GM19452 (cell line): Measurements from ENCODE around the gene XKR7.
"Not testable (repeated sequence)": the region's sequence is repeated elsewhere in the genome, so short reads cannot be mapped to it uniquely, and the experiment has no call there.

Experiments
- ATAC-seq: cut with Tn5 transposase; IDR thresholded peaks from one replicate; pipeline ENCODE4 v1.9.1; 2021; ENCODE audit not compliant: unreplicated experiment

Gene XKR7

DNA sequence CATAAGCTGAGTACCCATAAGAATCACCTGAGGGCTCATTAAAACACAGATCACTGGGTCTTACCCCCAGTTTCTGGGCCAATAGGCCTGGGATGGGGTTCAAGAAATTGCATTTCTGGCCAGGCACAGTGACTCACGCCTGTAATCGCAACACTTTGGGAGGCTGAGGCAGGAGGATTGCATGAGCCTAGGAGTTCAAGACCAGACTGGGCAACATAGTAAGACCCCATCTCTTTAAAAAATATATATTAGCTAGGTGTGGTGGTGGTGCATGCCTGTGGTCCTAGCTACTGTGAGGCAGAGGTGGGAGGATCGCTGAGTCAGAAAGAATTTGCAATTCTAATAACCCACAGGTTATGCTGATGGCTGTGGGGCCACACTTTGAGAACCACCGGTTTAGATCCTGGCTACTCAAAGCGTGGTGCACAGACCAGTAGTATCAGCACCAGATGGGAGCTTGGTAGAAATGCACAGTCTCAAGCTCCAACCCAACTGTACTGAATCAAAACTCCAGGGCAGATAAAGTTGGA lies 44.3 kb downstream of the XKR7 start:
- no peak for ATAC-seq

DNA sequence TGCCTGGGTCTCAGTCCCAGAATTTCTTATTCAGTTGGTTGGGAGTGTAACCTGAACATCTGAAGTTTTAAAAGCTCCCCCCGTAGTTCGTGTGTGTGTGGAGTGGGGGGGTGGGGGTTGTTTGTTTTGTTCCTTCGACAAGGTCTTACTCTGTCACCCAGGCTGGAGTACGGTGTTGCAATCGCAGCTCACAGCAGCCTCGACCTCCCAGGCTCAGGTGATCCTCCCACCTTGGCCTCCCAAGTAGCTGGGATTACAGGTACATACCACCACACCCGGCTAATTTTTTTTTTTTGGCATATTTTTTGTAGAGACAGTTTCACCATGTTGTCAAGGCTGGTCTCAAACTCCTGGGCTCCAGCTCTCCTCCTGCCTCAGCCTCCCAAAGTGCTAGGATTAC lies 45.4 kb downstream of the XKR7 start:
- ATAC-seq: no peak

DNA sequence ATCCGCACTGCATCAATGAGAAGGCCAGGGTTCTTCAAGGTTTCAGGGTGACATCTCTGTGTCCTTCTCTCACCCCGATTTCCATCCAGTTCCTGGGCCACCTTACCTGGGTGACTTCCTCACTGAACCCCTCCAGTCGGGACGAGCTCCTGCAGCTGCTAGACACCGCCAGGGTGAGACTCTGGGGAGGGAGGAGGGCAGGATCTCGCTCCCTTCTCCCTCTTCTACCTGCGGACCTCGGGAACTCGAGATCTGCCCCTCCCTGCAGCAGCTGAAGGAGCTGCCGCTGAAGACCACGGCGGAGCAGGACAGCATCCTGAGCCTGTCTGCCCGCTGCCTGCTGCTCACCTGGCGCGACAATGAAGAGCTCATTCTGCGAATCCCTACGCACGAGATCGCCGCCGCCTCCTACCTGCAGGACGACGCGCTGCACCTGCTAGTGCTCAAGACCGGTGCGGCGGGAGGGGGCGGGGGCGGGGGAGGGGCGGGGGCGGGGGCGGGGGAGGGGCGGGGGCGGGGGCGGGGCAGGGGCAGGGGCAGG lies 49.8 kb downstream of the XKR7 start:
- ATAC-seq: no peak

DNA sequence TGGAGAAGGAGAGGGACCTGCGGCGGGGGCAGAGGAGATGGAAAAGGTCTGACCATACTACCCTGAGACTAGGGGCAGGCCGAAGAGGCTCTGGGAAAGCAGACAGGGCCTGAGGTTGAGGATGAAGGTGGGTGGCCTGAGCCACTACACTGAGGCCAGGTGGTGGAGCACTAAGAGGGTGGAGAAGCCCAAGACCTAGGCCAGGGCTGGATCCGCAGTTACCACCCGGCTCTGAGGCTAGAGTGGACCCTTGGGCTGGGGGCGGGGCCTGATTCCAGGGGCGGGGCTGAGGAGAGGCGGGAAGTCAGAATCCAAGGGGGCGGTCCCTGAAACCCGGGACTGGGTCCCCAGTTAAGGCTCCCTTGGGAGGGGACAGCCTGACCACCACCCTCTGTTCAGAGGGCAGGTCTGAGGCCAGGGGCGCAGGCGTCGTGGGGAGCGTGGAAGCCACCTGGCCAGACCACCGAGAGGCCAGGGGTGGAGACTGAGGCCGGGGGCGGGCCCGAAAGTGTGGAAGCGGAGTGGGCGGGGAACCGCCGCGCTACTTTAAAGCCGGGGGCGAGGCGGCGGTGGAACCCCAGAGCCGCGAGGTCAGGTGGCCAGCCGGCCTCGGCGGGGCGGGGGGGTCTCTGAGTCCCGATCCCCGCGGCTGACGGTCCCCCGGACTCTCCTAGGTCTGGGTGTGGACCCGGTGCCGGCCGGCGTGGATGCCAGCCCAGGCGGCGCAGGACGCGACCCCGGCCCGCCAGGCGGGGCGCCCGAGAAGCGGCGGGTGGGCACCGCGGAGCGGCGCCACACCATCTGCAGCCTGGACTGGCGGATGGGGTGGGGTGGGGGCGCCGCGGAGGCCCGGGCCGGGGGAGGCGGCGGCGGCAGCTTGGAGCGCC lies 50.6 kb downstream of the XKR7 start:
- ATAC-seq: no peak

DNA sequence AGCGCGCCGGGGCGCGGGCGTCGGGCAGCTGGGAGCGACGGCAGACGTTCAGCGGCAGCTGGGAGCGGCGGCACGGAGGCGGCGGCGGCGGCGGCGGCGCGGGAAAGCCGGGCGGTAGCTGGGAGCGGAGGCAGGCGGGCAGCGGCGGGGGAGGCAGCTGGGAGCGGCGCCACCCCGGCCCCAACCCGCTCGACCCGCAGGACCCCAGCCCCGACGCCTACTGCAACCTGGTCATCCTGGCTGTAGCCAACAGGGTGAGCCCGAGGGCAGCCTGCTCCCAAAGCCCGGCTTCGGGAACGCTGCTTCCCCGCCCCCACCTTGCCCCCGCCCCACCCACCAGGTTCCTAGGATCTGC lies 51.2 kb downstream of the XKR7 start:
- no peak for ATAC-seq

DNA sequence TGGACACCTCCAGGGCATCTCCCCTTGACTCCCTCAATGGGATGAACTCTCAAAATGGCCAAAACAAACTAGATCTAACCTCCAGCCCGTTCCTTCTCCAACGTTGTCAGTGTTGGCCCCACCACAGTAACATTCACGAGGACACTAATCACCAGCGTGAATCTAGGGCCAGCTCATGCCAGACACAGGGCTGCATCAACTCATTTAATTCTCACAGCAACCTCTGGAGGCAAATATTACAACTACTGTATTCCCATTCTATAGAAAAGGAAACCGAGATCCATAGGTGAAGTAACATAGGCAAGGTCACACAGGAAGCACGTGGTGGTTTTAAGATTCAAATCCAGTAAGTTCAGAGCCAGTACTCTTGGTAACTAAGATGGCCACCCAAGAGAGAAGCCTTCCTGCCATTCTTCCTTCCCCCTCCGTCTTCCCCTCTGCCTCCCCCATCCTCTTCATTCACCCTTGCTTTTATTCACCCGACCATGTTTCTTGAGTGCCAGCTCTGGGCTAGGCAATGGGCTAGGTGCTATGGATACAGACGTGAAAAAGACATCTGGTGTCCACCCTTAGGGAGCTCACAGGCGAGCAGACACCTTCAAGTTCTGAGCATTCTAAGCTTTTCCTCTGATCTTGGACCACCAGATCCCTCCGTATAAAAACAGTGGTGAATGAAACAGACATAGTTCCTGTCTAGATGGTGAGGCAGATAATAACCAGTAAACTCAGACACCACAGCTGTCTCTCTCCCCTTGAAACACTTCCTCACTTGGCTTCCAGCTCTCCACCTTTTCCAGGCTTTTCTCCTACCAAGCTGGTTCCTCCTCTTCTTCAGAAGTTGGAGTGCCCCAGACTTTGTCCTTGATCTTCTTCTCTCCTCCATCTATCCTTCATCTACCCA lies 51.9 kb downstream of the XKR7 start:
- no peak for ATAC-seq

DNA sequence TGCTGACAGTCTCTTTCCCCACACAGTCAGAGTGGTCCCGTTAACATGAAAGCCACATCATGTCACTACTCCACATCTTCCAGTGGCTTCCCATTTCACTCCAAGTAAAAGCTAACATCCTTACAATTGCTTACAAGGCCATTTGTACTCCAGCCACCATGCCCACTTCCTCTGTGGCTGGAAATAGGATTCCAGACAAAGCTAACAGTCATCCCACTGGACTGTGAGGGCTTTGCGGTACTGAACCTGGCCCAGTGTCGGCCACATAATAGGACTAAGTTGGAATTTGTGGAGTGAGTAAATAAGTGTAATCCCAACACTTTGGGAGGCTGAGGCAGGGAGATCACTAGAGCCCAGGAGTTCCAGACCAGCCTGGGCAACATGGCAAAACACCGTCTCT lies 53.1 kb downstream of the XKR7 start:
- no peak for ATAC-seq

DNA sequence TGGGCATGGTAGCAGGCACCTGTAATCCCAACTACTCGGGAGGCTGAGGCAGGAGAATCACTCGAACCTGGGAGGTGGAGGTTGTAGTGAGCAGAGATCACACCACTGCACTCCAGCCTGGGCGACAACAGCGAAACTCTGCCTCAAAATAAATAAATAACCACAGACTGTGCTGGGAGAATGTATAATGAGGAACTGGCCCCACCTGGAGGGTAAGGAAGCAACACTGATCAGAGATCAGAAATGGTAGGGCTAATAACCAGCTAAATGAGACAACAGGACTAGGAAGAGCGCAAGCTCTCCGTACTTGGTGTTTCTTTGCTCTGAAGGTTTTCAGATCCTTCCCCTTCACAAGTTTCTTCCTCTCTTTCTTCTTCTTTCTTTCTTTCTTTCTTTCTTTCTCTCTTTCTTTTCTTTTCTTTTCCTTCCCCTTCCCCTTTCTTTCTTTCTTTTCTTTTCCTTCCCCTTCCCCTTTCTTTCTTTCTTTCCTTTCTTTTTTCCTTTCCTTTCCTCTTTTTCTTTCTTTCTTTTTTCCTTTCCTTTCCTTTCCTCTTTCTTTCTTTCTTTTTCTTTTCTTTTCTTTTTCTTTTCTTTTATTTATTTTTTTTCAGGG lies 56.8 kb downstream of the XKR7 start:
- no peak for ATAC-seq

DNA sequence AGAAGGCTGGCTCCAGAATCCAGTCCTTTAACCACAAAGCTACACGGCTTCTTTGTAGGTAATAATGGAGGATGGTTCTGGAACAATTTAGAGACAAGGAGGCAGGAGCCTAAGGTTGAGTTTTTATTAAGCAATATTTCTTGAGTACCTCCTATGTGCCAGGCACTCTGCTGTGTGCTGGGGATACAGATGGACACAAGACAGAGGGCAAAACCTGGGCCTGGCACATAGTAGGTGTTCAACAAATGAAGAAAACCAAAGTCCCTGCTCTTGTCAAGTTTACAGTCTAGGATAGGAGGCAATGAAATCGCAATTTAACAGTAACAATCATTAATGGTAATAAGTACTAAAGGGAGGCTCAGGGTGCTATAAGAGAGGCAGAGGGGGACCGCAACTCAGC lies 59.7 kb downstream of the XKR7 start:
- ATAC-seq: no peak

DNA sequence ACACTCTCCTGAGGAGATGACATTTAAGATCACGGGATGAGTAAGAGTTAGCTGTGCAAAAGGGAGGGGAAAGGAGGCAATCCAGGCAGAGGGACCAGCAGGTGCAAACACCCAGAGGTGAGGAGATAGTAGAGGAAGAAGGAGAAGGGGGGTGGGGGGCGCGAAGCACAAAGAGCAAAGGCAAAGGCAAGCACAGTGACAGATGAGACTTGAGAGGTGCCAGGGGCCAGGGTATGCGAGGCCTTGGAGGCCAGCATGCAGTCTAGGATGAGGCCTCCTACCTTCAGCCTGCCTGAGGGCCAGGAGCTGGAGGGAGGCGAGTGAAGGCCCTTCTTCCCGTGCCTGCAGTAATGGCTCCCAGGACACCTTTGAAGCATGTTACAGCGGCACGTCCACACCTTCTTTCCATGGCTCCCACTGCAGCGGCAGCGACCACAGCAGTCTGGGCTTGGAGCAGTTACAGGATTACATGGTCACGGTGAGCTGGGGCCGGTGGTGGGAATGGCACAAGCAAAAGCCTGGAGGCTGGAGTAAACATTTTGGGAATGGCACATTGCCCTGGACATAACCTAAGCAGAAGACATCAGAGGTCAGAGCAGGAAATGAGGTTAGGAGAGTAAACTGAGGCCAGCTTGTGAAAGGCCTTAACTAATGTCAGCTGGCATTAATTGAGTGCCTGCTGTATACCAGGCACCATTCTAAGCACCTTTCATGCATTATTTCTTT lies 60.9 kb downstream of the XKR7 start:
- ATAC-seq: no peak

DNA sequence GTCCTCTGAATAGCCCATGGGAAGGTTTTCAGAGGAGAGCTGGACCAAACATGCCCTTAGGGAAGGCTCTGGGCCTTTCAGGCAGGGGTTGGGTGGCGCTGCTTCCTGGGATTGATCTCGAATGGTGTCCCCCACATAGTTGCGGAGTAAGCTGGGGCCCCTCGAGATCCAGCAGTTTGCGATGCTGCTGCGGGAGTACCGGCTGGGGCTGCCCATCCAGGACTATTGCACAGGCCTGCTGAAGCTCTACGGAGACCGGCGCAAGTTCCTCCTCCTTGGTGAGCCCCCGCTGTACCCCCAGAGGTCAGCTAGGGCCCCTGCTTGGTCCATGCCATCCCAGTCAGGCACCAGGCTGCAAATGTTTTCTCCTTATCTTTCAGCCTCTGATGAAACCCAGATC lies 61.6 kb downstream of the XKR7 start:
- no peak for ATAC-seq

DNA sequence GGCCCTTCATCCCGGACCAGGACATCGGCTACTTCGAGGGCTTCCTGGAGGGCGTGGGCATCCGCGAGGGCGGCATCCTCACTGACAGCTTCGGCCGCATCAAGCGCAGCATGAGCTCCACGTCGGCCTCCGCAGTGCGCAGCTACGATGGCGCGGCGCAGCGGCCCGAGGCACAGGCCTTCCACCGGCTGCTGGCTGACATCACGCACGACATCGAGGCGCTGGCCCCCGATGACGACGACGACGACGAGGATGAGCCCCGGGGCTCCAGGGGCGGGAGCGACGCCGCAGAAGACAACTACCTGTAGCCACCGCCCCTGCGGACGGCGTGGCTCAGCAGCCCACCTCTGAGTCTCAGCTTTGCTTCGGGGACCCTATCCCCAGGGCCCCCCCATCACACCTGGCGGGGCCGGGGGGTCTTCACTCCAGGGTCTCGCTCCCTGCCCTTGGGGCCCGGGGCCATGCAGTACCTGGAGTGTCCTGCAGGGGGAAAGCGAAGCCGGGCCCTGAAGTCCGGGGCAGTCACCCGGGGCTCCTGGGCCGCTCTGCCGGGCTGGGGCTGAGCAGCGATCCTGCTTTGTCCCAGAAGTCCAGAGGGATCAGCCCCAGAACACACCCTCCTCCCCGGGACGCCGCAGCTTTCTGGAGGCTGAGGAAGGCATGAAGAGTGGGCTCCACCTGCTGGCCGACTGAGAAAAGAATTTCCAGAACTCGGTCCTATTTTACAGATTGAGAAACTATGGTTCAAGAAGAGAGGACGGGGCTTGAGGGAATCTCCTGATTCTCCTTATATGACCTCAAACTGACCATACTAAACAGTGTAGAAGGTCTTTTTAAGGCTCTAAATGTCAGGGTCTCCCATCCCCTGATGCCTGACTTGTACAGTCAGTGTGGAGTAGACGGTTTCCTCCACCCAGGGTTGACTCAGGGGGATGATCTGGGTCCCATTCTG lies 63.3 kb downstream of the XKR7 start:
- no peak for ATAC-seq

DNA sequence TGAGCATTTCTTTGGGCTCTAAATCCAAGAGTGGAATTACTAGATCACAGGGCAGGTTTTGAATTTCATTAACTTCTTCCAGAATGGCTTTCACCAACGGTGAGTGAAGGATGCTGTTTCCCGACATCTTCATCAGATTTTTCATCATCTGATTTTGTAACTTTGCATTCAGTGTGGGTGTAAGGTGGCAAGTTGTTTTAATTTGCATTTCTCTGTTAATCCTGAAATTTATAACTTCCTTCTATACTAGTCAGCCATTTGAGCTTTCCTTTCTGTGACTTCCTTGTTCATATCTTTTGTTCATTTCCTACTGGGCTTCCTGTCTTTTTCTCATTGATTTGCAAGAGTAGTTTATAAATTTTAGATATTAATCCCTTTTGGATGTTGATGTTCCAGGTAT lies 65.4 kb downstream of the XKR7 start:
- ATAC-seq: no peak

DNA sequence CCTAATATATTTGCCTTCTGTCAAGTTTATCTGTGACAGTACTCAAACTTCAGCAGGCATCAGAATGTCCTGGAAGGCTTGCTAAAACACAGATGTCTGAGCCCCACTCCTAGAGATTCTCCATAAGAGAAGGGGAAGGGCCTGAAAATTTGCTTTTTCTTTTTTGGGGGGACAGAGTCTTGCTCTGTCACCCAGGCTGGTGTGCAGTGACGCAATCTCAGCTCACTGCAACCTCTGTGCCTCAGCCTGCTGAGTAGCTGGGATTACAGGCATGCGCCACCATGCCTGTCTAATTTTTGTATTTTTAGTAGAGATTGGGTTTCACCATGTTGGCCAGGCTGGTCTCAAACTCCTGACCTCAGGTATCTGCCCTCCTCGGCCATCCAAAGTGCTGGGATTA lies 65.8 kb downstream of the XKR7 start:
- not testable (repeated sequence) for ATAC-seq

DNA sequence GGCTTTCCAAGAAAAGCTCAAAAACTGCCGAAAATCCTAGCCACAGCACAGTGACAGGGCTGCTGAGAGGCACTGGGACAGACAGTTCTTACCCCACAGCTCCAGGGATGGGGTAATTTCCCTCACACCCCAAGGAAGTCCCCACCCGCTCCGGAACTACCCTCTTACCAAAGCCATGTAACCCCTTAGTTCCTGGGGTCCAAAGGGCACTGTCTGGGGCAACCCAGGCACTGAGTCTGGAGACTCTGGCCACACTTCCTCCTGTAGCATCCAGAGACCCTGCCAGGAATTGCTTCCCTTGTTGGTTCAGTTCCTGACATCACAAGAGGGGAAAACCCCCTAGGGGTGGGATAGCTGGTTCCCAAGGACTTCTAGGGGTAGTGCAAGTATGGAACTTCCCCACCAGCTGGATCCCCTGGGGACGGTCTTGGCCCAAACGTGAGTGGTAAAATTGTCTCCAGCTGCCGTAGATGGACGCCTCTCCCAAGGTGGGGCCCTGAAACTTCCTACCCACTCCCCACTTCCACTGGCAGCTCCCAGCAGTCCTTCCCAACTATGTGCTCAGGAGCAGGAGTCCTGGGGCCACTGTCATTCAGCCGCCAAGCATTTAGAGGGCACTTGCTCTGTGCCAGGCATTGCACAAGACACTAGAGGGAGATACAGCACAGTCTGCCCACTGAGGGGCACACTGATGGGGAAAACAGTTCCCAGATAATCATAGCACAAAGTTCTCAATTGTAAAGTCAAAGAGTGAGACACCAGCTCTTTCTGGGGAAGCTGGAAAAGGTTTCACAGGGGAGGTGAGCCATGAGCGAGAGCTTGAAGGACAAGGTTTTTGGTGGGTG lies 66.9 kb downstream of the XKR7 start:
- no peak for ATAC-seq

DNA sequence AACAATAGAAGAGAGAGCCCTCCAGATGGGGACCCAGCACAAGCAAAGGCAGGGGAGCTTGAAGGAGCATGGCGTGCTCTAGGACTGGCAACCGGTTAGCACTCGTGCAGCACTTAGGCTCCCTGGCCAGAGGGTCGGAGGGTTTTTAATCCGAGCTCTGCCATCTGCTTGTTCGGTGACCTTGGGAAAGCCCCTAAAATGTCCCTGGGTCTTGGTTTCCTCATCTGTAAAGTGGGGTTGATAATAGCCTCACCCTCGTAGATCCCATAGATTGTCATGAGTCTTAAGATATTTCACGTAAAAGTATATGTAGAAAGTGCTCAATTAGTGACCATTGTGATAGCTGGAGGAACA lies 67.5 kb downstream of the XKR7 start:
- no peak for ATAC-seq

DNA sequence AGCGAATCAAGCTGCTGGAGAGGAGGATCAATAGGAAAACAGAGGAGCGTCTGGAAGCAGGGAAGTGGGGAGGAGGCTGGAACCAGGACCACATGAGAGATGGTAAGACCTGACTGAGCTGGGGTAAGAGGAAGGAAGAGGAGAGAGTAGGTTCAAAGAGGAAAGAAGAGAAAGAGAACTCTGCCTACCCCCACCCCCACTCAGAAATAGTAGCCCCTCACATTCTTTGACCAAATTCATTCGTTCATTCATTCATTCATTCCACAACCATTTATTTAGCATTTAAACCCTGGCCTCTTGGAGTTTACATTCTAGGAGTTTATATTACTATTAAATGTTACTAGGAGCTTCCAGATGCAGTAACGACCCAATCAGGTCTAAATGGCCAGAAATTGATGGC lies 68.3 kb downstream of the XKR7 start:
- ATAC-seq: no peak

DNA sequence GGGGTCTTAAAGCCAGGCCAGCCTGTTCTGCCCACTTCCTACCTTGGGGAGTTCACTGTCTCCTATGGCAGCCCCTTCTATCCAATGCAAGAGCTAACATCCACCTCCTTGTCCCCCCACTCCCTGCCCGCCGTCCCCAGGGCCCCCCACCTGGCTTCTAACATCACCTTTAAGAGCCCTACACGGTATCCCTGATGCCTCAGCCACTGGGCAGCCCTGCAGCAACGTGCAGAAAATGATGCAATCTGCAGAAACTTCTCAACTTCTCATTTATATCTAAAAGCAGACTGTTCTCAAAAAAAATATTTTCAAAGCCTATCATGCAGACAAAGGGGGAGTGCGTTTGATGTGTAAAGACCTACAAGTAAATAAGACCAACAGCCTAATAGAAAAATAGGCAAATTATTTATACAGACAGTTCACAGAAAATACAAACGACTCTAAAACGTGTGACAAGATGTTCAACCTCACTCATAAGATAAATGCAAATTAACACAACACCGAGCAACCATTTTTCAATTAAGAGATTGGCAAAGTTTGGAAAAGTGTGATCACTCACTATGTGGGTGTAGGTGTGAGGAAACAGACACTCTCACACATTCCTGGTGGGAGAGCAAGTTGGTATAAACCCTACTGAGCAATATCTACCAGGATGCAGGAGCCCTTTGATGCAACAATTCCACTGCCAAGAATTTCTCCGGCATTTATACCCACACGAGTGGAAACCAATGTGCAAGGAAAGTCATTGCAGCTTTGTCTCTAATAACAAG lies 69.0 kb downstream of the XKR7 start:
- ATAC-seq: no peak
